ENCODE results near the gene LHFPL6.

The LHFPL6 gene

GRCh38 chr13:39462428-39462827 lies 140.6 kb downstream of the LHFPL6 start:
- DNase-seq (ENCODE audit: low read depth), result no peak

- DNase-seq (ENCODE audit: low read depth), result no peak
These were observed 141.2 kb downstream of the LHFPL6 start for GRCh38 chr13:39461685-39462266.

- DNase-seq (ENCODE audit: low read depth), result no peak
These were observed 145.7 kb downstream of the LHFPL6 start for GRCh38 chr13:39457274-39457673.

GRCh38 chr13:39455521-39456175 lies 147.3 kb downstream of the LHFPL6 start:
- no peak for DNase-seq (ENCODE audit: low read depth)

- DNase-seq (ENCODE audit: low read depth), result no peak
These were observed 150.2 kb downstream of the LHFPL6 start for GRCh38 chr13:39452834-39453233.

- DNase-seq (ENCODE audit: low read depth), result no peak
These were observed 150.6 kb downstream of the LHFPL6 start for GRCh38 chr13:39452417-39452816.

GRCh38 chr13:39451860-39452301 lies 151.1 kb downstream of the LHFPL6 start:
- no peak for DNase-seq (ENCODE audit: low read depth)

GRCh38 chr13:39451301-39451700 lies 151.7 kb downstream of the LHFPL6 start:
- no peak for DNase-seq (ENCODE audit: low read depth)

- DNase-seq (ENCODE audit: low read depth), result no peak
These were observed 152.8 kb downstream of the LHFPL6 start for GRCh38 chr13:39450176-39450575.

- DNase-seq (ENCODE audit: low read depth), result no peak
These were observed 154.2 kb downstream of the LHFPL6 start for GRCh38 chr13:39448834-39449233.

- no peak for DNase-seq (ENCODE audit: low read depth)
These were observed 156.1 kb downstream of the LHFPL6 start for GRCh38 chr13:39446865-39447264.

- no peak for DNase-seq (ENCODE audit: low read depth)
These were observed 158.1 kb downstream of the LHFPL6 start for GRCh38 chr13:39444866-39445265.

- no peak for DNase-seq (ENCODE audit: low read depth)
These were observed 169.3 kb downstream of the LHFPL6 start for GRCh38 chr13:39433651-39434050.

GRCh38 chr13:39432196-39432595 lies 170.8 kb downstream of the LHFPL6 start:
- DNase-seq (ENCODE audit: low read depth), result no peak

- no peak for DNase-seq (ENCODE audit: low read depth)
These were observed 180.0 kb downstream of the LHFPL6 start for GRCh38 chr13:39422845-39423565.

- no peak for DNase-seq (ENCODE audit: low read depth)
These were observed 183.1 kb downstream of the LHFPL6 start for GRCh38 chr13:39419876-39420275.

GRCh38 chr13:39419068-39419467 lies 183.9 kb downstream of the LHFPL6 start:
- DNase-seq (ENCODE audit: low read depth), result no peak

- DNase-seq (ENCODE audit: low read depth), result no peak
These were observed 184.6 kb downstream of the LHFPL6 start for GRCh38 chr13:39418424-39418823.

- no peak for DNase-seq (ENCODE audit: low read depth)
These were observed 185.3 kb downstream of the LHFPL6 start for GRCh38 chr13:39417643-39418042.

- no peak for DNase-seq (ENCODE audit: low read depth)
These were observed 185.9 kb downstream of the LHFPL6 start for GRCh38 chr13:39417131-39417530.

- DNase-seq (ENCODE audit: low read depth), result no peak
These were observed 187.8 kb downstream of the LHFPL6 start for GRCh38 chr13:39415008-39415802.

- DNase-seq (ENCODE audit: low read depth), result no peak
These were observed 188.7 kb downstream of the LHFPL6 start for GRCh38 chr13:39414339-39414738.

GRCh38 chr13:39411511-39411910 lies 191.5 kb downstream of the LHFPL6 start:
- DNase-seq (ENCODE audit: low read depth), result no peak

All from activated T-helper 1 cell treated with Interleukin-2 at 50 U/mL for 16 hours (primary cell).